ENCODE results near the gene RIMKLB.

DNA sequence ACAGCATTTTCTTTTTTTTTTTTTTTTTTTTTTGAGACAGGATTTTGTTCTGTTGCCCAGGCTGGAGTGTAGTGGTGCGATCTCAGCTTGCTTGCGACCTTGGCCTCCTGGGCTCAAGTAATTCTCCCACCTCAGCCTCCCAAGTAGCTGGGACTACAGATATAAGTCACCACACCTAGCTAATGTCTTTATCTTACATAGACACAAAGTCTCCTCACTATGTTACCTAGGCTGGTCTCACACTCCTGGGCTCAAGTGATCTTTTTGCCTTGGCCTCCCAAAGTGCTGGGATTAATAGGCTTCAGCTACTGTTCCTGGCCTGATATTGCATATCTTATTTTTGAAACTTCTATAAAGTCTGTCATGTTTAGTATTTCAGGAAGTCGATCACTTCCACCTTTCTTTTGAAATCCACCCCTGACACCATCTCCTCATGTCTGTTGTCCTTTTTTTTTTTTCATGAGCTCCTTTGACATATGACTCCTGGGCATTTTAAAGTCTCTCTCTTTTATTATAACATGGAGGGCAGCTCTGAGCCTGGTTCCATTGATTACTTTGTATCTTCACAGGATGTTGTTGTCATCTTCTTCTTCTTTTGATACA lies 118.8 kb downstream of the RIMKLB start:
- TF ChIP-seq ZNF274 (IDR thresholded peaks at IDR 0.05; ENCODE audit: borderline replicate concordance, extremely low read depth, low read length), result no peak
- TF ChIP-seq, protein P1, sequence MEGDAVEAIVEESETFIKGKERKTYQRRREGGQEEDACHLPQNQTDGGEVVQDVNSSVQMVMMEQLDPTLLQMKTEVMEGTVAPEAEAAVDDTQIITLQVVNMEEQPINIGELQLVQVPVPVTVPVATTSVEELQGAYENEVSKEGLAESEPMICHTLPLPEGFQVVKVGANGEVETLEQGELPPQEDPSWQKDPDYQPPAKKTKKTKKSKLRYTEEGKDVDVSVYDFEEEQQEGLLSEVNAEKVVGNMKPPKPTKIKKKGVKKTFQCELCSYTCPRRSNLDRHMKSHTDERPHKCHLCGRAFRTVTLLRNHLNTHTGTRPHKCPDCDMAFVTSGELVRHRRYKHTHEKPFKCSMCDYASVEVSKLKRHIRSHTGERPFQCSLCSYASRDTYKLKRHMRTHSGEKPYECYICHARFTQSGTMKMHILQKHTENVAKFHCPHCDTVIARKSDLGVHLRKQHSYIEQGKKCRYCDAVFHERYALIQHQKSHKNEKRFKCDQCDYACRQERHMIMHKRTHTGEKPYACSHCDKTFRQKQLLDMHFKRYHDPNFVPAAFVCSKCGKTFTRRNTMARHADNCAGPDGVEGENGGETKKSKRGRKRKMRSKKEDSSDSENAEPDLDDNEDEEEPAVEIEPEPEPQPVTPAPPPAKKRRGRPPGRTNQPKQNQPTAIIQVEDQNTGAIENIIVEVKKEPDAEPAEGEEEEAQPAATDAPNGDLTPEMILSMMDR (IDR thresholded peaks at IDR 0.05; ENCODE audit: control extremely low read depth in 1 of 3, insufficient read depth in 1 of 3, low read depth in 1 of 3, low read length in 3 of 3), result no peak
- no peak for TF ChIP-seq CEBPB (IDR thresholded peaks at IDR 0.05; ENCODE audit: low read depth, low read length)
- TF ChIP-seq, protein P2, sequence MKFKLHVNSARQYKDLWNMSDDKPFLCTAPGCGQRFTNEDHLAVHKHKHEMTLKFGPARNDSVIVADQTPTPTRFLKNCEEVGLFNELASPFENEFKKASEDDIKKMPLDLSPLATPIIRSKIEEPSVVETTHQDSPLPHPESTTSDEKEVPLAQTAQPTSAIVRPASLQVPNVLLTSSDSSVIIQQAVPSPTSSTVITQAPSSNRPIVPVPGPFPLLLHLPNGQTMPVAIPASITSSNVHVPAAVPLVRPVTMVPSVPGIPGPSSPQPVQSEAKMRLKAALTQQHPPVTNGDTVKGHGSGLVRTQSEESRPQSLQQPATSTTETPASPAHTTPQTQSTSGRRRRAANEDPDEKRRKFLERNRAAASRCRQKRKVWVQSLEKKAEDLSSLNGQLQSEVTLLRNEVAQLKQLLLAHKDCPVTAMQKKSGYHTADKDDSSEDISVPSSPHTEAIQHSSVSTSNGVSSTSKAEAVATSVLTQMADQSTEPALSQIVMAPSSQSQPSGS (IDR thresholded peaks at IDR 0.05; ENCODE audit: low read length), result no peak
- TF ChIP-seq TAF1 (IDR thresholded peaks at IDR 0.05; ENCODE audit: low read depth, low read length), result no peak
- no peak for TF ChIP-seq KDM5A (IDR thresholded peaks at IDR 0.05; ENCODE audit: low read length)

Measured in H1 (cell line).